SK-N-SH (cell line): ENCODE data around the gene C1QTNF4. TPM values are rescaled to one million over a fixed set of nuclear protein-coding genes. Genes with fewer than 3 reads are reported as not detected.
A peak's percentile ranks its signal among the peaks of the same experiment; 100 is the strongest.

Experiments used
- CTCF ChIA-PET: fragments of 300-600, 350-600 bp; formaldehyde crosslinking; extraction: SDS; loops from one replicate; lab custom pipeline; 2021; lab: Yijun Ruan, JAX
- POLR2A ChIA-PET: fragments of 350-600 bp; sonication (Branson Sonifier 250); formaldehyde crosslinking; extraction: SDS; loops from one replicate; lab custom pipeline; 2020; ENCODE audit warnings: antibody characterized with exemption, inconsistent platforms; lab: Yijun Ruan, JAX
- DNase-seq: peaks from one replicate; pipeline ENCODE4 v3.0.0; 2012
- H2AFZ ChIP-seq: fragments of 200-600 bp; sonication (generic); 2 replicates; pipeline ENCODE4 v1.8.1; 2016; ENCODE audit warnings: antibody characterized with exemption, mild to moderate bottlenecking, low read depth
- H3F3A ChIP-seq: fragments of 200-600 bp; sonication (generic); replicated peaks from 2 replicates; pipeline ENCODE3; 2016; ENCODE audit warnings: antibody characterized with exemption, mild to moderate bottlenecking; ENCODE audit not compliant: insufficient read depth
- H3K27ac ChIP-seq, 2 experiments: fragments of 200-500 bp in 1 of 2; fragments of 200-600 bp in 1 of 2; sonication (Bioruptor generic) in 1 of 2; sonication (generic), shearing (Covaris generic) in 1 of 2; 2 replicates each; pipeline versions ENCODE4 v1.5.1 to v1.6.1; 2014 to 2016; ENCODE audit warnings: low read depth in 2 of 2, inconsistent platforms in 1 of 2, low read length in 1 of 2, mild to moderate bottlenecking in 1 of 2, mixed read lengths in 1 of 2
- H3K27me3 ChIP-seq: fragments of 200-600 bp; sonication (generic), shearing (Covaris generic); 2 replicates; pipeline ENCODE4 v1.6.1; 2016; ENCODE audit warnings: mixed run types; ENCODE audit not compliant: insufficient read depth
- H3K36me3 ChIP-seq, 2 experiments: fragments of 200-500 bp in 1 of 2; fragments of 200-600 bp in 1 of 2; sonication (Bioruptor generic) in 1 of 2; sonication (generic) in 1 of 2; replicated peaks in 1 of 2; 2 replicates each; pipeline versions ENCODE3 to v1.5.1; 2014 to 2016; ENCODE audit warnings: low read length in 1 of 2, mild to moderate bottlenecking in 1 of 2; ENCODE audit not compliant: insufficient read depth in 2 of 2, control insufficient read depth in 1 of 2
- H3K4me1 ChIP-seq, 2 experiments: fragments of 200-500 bp in 1 of 2; fragments of 200-600 bp in 1 of 2; sonication (Bioruptor generic) in 1 of 2; sonication (generic), shearing (Covaris generic) in 1 of 2; 2 replicates each; pipeline versions ENCODE4 v1.5.1 to v1.6.1; 2014 to 2016; ENCODE audit warnings: low read depth in 1 of 2, low read length in 1 of 2, mixed run types in 1 of 2; ENCODE audit not compliant: insufficient read depth in 2 of 2, control insufficient read depth in 1 of 2
- H3K4me2 ChIP-seq: fragments of 200-600 bp; sonication (generic), shearing (Covaris generic); 2 replicates; pipeline ENCODE4 v1.6.1; 2017; ENCODE audit warnings: mixed run types
- H3K4me3 ChIP-seq, 2 experiments: fragments of 200-500 bp in 1 of 2; fragments of 200-600 bp in 1 of 2; sonication (Bioruptor generic) in 1 of 2; sonication (generic), shearing (Covaris generic) in 1 of 2; 2 replicates each; pipeline versions ENCODE4 v1.5.1 to v1.8.1; 2014 to 2016; ENCODE audit warnings: low read depth in 2 of 2, inconsistent platforms in 1 of 2, low read length in 1 of 2, mild to moderate bottlenecking in 1 of 2, mixed read lengths in 1 of 2, moderate library complexity in 1 of 2
- H3K79me2 ChIP-seq: fragments of 200-600 bp; sonication (generic); 2 replicates; pipeline ENCODE4 v1.8.1; 2017; ENCODE audit warnings: mild to moderate bottlenecking; ENCODE audit not compliant: insufficient read depth
- H3K9ac ChIP-seq: fragments of 200-600 bp; sonication (generic); 2 replicates; pipeline ENCODE4 v1.6.1; 2017; ENCODE audit warnings: mixed run types
- H3K9me2 ChIP-seq: fragments of 200-600 bp; sonication (generic); 2 replicates; pipeline ENCODE4 v1.6.1; 2017; ENCODE audit warnings: mixed run types
- H3K9me3 ChIP-seq: fragments of 200-600 bp; sonication (generic); 2 replicates; pipeline ENCODE4 v1.6.1; 2017; ENCODE audit warnings: mixed run types, mild to moderate bottlenecking, moderate library complexity
- H4K20me1 ChIP-seq: fragments of 200-600 bp; sonication (generic); 2 replicates; pipeline ENCODE4 v1.6.1; 2017; ENCODE audit warnings: mild to moderate bottlenecking, mixed run types; ENCODE audit not compliant: insufficient read depth
- CHD2 ChIP-seq: fragments of 150-350 bp; IDR thresholded peaks from 2 replicates; pipeline ENCODE4 v1.6.1; 2018; ENCODE audit warnings: low read length; ENCODE audit not compliant: partially characterized antibody
- ELF1 ChIP-seq: IDR thresholded peaks from 2 replicates; pipeline ENCODE4 v1.4.0; 2012
- FOSL2 ChIP-seq: IDR thresholded peaks from 2 replicates; pipeline ENCODE4 v1.4.0; 2012; ENCODE audit warnings: low read depth, mild to moderate bottlenecking, moderate library complexity, borderline replicate concordance
- FOXJ3 ChIP-seq: sonication (generic); formaldehyde crosslinking; IDR thresholded peaks from 2 replicates; pipeline ENCODE4 v1.5.1; 2020; ENCODE audit warnings: mild to moderate bottlenecking, missing genetic modification reagents
- FOXM1 ChIP-seq: IDR thresholded peaks from 2 replicates; pipeline ENCODE4 v1.4.0; 2012; ENCODE audit warnings: low read depth, mild to moderate bottlenecking
- GABPA ChIP-seq: IDR thresholded peaks from 2 replicates; pipeline ENCODE4 v1.4.0; 2012; ENCODE audit warnings: low read depth, mild to moderate bottlenecking
- MEF2A ChIP-seq: IDR thresholded peaks from 2 replicates; pipeline ENCODE4 v1.4.0; 2012; ENCODE audit warnings: low read depth, borderline replicate concordance
- MXI1 ChIP-seq: IDR thresholded peaks from 2 replicates; pipeline ENCODE4 v1.6.1; 2012; ENCODE audit warnings: mild to moderate bottlenecking, low read depth, low read length, improper control_type of control experiment
- NRF1 ChIP-seq: IDR thresholded peaks from 2 replicates; pipeline ENCODE4 v1.6.1; 2012; ENCODE audit warnings: low read depth, mild to moderate bottlenecking, low read length
- POLR2AphosphoS5 ChIP-seq: IDR thresholded peaks from 2 replicates; pipeline ENCODE4 v1.6.1; 2012; ENCODE audit warnings: low read depth, low read length
- RAD21 ChIP-seq: IDR thresholded peaks from 2 replicates; pipeline ENCODE4 v1.6.1; 2012; ENCODE audit warnings: mild to moderate bottlenecking, low read length
- RCOR1 ChIP-seq: fragments of 150-350 bp; IDR thresholded peaks from 2 replicates; pipeline ENCODE4 v1.6.1; 2017; ENCODE audit warnings: antibody characterized with exemption, low read length
- RXRA ChIP-seq: IDR thresholded peaks from 2 replicates; pipeline ENCODE4 v1.4.0; 2012; ENCODE audit warnings: low read depth, mild to moderate bottlenecking, borderline replicate concordance
- SIN3A ChIP-seq: IDR thresholded peaks from 2 replicates; pipeline ENCODE4 v1.6.1; 2012; ENCODE audit warnings: low read depth, mild to moderate bottlenecking, low read length, moderate library complexity, borderline replicate concordance
- TAF1 ChIP-seq: IDR thresholded peaks from 2 replicates; pipeline ENCODE4 v1.6.1; 2012; ENCODE audit warnings: low read depth, mild to moderate bottlenecking, low read length, moderate library complexity, borderline replicate concordance
- USF1 ChIP-seq: IDR thresholded peaks from 2 replicates; pipeline ENCODE4 v1.4.0; 2012; ENCODE audit warnings: low read depth, borderline replicate concordance
- USF2 ChIP-seq: fragments of 150-350 bp; IDR thresholded peaks from 2 replicates; pipeline ENCODE4 v1.6.1; 2017; ENCODE audit warnings: antibody characterized with exemption, low read length, low read depth, borderline replicate concordance
- YY1 ChIP-seq: IDR thresholded peaks from 2 replicates; pipeline ENCODE4 v1.4.0; 2012; ENCODE audit warnings: low read depth, mild to moderate bottlenecking
- WGBS: methylation state at CpG from one replicate; pipeline ENCODE4 v1.1.6; 2017; ENCODE audit warnings: low lambda C conversion rate; 5-methylcytosine and 5-hydroxymethylcytosine counted together
- polyA plus RNA-seq, 3 experiments: library from polyadenylated mRNA; depleted of rRNA; stranded (reverse); fragments of >200 nt; gene quantifications; 2 replicates each; pipeline ENCODE4 v1.2.3, GENCODE V29; 2012
- TF ChIP-seq, protein P1 (sequence below): IDR thresholded peaks from 2 replicates; pipeline ENCODE4 v1.4.0; 2012; ENCODE audit warnings: low read depth
- TF ChIP-seq, protein P2 (sequence below): IDR thresholded peaks from 2 replicates; pipeline ENCODE4; 2012

C1QTNF4 gene
- polyA plus RNA-seq, 1 of the 3 experiments (the other 2 are of a cell fraction), result 0.08 TPM

- peak; percentile 98 for DNase-seq
- TF ChIP-seq GABPA (no peak), FOXM1 (no peak), RAD21 (no peak), POLR2AphosphoS5 (peak; percentile 89), TAF1 (peak; percentile 87), NRF1 (peak; percentile 98), USF1 (peak; percentile 94), MEF2A (no peak), SIN3A (no peak), YY1 (peak; percentile 91), USF2 (peak; percentile 76), RXRA (no peak), MXI1 (peak; percentile 83), FOXJ3 (CRISPR knock-in tag) (no peak), CHD2 (peak; percentile 93), ELF1 (0 out of 2 replicates have a peak, but pooled peaks have one; percentile 33), RCOR1 (no peak), FOSL2 (no peak)
- TF ChIP-seq, protein P1, sequence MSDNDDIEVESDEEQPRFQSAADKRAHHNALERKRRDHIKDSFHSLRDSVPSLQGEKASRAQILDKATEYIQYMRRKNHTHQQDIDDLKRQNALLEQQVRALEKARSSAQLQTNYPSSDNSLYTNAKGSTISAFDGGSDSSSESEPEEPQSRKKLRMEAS, result peak; percentile 85
- TF ChIP-seq, protein P2, sequence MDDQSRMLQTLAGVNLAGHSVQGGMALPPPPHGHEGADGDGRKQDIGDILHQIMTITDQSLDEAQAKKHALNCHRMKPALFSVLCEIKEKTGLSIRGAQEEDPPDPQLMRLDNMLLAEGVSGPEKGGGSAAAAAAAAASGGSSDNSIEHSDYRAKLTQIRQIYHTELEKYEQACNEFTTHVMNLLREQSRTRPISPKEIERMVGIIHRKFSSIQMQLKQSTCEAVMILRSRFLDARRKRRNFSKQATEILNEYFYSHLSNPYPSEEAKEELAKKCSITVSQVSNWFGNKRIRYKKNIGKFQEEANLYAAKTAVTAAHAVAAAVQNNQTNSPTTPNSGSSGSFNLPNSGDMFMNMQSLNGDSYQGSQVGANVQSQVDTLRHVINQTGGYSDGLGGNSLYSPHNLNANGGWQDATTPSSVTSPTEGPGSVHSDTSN, result no peak; the same call in 1 of the 2 replicates
- ChIA-PET CTCF (no interaction called here), POLR2A (interaction anchor here (0.6 kb wide), 1 partner anchor 132 kb away, joined by 3 read pairs; no protein-coding TSS in a partner anchor)
- H3K36me3 ChIP-seq, result peaks cover 12 to 20% of the 10 kb centered on the region in 2 experiments
- no peaks in the 10 kb centered on the region for H3K9me2 ChIP-seq
- no peaks in the 10 kb centered on the region for H4K20me1 ChIP-seq
- H2AFZ ChIP-seq, result peak within 1 kb of the TSS; percentile 95
- peak within 1 kb of the TSS; percentile 95 for H3K9ac ChIP-seq
- peaks cover 0 to 19% of the 10 kb centered on the region in 2 experiments; a peak in 3 of 4 replicates for H3K4me1 ChIP-seq
- peak within 1 kb of the TSS; percentile 85 to 86 for H3K27ac ChIP-seq
- no peaks in the 10 kb centered on the region for H3K9me3 ChIP-seq
- peaks cover 35% of the 10 kb centered on the region for H3K79me2 ChIP-seq
- WGBS, result 2% methylated on average over 21 of the region's 78 CpGs
- peak within 1 kb of the TSS; percentile 76 to 99 for H3K4me3 ChIP-seq
- H3F3A ChIP-seq, result no peaks in the 10 kb centered on the region
- no peaks in the 10 kb centered on the region for H3K27me3 ChIP-seq
- H3K4me2 ChIP-seq, result peak within 1 kb of the TSS; percentile 83
Measured at GRCh38 chr11:47642099-47642855, 48.1 kb upstream of the C1QTNF4 start, which contains the start of gene MTCH2. MTCH2 (minus strand) TSS chr11:47642559; CDS start chr11:47642465, 94 bp downstream.
